HCEC 1CT (cell line): Measurements from ENCODE around the gene MARCHF2.
"Not testable (repeated sequence)": the region's sequence is repeated elsewhere in the genome, so short reads cannot be mapped to it uniquely, and the experiment has no call there.

Source experiments
- DNase-seq: peaks from one replicate; pipeline ENCODE4 v3.0.0-alpha.2; 2017

Gene MARCHF2, protein sequence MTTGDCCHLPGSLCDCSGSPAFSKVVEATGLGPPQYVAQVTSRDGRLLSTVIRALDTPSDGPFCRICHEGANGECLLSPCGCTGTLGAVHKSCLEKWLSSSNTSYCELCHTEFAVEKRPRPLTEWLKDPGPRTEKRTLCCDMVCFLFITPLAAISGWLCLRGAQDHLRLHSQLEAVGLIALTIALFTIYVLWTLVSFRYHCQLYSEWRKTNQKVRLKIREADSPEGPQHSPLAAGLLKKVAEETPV

GRCh38 chr19:8412783-8413628, at the start of gene MARCHF2:
TSS of gene MARCHF2 (plus strand) at chr19:8413305. CDS start at chr19:8421841, 8,536 bp downstream.
- DNase-seq, result peak; percentile 95

- peak; percentile 75 for DNase-seq
Measured at GRCh38 chr19:8363803-8364771, 49.0 kb upstream of the MARCHF2 start, which contains the start of gene ANGPTL4. TSS of gene ANGPTL4 (plus strand) at chr19:8364155. CDS start at chr19:8364322, 167 bp downstream.

GRCh38 chr19:8366121-8366581, 47.0 kb upstream of the MARCHF2 start:
- DNase-seq, result no peak

DNA sequence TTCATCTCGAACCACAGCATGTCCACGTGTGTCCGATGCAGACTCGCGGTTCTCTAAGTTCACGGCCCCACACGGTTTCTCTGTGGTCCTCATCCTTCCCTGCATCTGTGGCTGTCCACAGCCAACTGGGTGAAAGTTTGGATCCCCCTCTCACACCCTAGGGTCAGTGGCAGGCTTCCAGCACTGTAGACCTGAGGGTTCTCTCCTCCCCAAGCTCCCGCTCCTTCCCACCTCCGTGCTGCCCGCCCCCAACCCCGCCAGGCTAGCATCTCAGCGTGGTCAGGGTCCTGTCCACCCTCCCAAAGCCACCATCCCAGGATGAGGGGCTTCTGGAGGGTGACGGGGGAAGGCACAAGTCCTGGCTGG, 46.2 kb upstream of the MARCHF2 start:
- peak; percentile 11 for DNase-seq

DNA sequence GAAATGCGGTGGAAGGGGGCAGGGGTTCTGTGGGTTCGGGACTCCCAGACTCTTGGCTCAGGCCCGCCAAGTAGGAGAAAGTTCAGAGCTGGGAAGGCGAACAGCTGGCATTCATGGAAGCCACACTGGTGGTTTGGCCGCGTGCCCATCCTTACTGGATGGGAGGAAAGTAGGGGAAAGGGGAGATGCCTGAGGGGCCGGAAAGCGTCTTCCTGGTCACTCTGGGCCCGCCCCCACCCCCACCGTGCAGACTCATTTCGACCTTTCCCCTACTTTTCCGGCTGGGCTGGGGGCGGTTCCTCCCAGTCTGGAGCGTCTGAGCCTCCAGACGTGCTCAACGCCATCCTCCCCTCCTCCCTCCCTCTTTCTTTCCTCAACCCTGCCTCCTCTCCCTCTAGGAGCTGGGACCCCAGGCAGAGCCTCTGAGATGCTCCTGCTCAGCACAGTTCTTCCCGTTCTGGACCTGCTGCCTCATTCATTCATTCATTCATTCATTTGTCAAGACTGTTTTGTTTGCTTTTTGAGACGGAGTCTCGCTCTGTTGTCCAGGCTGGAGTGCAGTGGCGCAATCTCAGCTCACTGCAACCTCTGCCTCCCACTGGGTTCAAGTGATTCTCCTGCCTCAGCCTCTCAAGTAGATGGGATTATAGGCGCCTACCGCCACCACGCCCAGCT, 45.6 kb upstream of the MARCHF2 start:
- DNase-seq, result peak; percentile 91

DNA sequence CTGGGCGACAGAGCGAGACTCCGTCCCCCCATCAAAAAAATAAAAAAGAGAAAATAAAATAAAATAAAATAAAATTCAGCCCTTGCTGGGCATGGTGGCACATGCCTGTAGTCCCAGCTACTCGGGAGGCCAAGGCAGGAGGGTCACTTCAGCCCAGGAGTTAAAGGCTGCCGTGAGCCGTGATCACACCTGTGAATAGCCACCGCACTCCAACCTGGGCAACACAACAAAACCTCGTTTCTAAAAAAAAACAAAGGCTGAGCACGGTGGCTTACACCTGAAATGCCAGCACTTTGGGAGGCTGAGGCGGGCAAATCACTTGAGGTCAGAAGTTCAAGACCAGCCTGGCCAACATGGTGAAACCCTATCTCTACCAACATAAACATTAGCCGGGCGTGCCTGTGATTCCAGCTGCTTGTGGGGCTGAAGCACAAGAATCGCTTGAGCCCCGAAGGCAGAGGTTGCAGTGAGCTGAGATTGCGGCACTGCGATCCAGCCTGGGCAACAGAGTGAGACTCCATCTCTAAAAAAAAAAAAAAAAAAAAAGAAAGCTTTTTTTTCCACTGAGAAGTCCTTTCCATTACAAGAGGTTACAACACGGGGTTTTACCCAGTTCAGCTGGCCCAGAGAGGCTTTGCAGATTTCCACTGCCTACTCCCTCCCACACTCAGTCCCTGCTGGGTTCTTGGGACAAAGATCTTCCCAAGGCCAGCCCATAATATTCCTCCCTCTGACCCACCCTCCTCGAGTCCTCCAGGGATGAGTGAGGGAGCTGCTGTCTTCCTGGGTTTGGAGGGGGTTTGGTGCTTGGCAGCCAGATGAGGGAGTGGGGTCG, 42.7 kb upstream of the MARCHF2 start:
- no peak for DNase-seq

GRCh38 chr19:8371011-8371804, 41.9 kb upstream of the MARCHF2 start:
- no peak for DNase-seq

GRCh38 chr19:8373867-8374813, 39.0 kb upstream of the MARCHF2 start:
- no peak for DNase-seq

GRCh38 chr19:8375766-8376165, 37.3 kb upstream of the MARCHF2 start:
- not testable (repeated sequence) for DNase-seq

GRCh38 chr19:8376373-8376974, 36.6 kb upstream of the MARCHF2 start:
- DNase-seq, result not testable (repeated sequence)

GRCh38 chr19:8377598-8377997, 35.5 kb upstream of the MARCHF2 start:
- DNase-seq, result no peak

DNA sequence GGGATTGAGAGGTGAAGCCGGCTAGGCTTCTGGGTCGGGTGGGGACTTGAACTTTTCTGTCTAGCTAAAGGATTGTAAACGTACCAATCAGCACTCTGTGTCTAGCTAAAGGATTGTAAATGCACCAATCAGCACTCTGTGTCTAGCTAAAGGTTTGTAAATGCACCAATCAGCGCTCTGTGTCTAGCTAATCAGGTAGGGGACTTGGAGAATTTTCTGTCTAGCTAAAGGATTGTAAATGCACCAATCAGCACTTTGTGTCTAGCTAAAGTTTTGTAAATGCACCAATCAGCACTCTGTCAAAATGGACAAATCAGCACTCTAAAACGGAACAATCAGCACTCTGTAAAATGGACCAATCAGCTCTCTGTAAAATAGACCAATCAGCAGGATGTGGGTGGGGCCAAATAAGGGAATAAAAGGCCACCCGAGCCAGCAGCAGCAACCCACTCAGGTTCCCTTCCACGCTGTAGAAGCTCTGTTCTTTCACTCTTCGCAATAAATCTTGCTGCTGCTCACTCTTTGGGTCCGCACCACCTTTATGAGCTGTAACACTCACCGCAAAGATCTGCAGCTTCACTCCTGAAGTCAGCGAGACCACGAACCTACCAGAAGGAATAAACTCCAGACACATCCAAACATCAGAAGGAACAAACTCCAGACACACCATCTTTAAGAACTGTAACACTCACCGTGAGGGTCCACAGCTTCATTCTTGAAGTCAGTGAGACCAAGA, 33.8 kb upstream of the MARCHF2 start:
- not testable (repeated sequence) for DNase-seq

DNA sequence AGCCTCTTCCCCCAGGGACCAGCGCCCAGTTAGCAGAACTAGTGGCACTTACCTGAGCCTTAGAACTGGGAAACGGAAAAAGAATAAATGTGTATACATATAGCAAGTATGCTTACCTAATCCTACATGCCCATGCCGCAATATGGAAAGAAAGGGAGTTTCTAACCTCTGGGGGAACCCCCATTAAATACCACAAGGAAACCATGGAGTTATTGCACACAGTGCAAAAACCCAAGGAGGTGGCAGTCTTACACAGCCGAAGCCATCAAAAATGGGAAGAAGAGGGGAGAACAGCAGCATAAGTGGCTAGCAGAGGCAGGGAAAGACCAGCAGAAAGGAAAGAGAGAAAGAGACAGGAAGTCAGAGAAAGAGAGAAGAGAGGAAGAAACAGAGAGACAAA, 28.5 kb upstream of the MARCHF2 start:
- DNase-seq, result not testable (repeated sequence)

GRCh38 chr19:8385103-8385502, 28.0 kb upstream of the MARCHF2 start:
- DNase-seq, result not testable (repeated sequence)

DNA sequence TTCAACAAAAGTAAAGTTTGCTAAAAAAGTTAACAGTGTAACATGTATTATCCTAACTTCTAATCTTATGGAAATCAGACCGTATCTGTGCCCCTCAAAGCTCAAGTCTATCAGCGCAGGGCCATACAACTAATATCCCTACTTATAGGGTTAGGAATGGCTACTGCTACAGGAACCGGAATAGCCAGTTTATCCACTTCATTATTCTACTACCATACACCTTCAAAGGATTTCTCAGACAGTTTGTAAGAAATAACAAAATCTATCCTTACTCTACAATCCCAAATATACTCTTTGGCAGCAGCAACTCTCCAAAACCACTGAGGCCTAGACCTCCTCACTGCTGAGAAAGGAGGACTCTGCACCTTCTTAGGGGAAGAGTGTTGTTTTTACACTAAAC, 27.5 kb upstream of the MARCHF2 start:
- not testable (repeated sequence) for DNase-seq

GRCh38 chr19:8386419-8386818, 26.7 kb upstream of the MARCHF2 start:
- not testable (repeated sequence) for DNase-seq

GRCh38 chr19:8386990-8387389, 26.1 kb upstream of the MARCHF2 start:
- no peak for DNase-seq
